Karpas-422 (cell line): ENCODE measurements around the gene OR5K4. TPM values are rescaled to one million over a fixed set of nuclear protein-coding genes. Genes with fewer than 3 reads are reported as not detected.

Experiments
- total RNA-seq: library from RNA; depleted of rRNA; stranded (reverse); fragments of >200 nt; shearing (Covaris generic); gene quantifications from 2 replicates; pipeline ENCODE4 v1.2.3, GENCODE V29; 2014; ENCODE audit warnings: low replicate concordance; rRNA removed

OR5K4 gene
- total RNA-seq, 1 experiment from 2014 or later: not detected

Other genes with a start within 250 kb of the OR5K4 start
- gene OR5H1, start 223.1 kb upstream of the OR5K4 start, total RNA-seq: not detected in 2 replicates
- gene OR5H14, start 206.4 kb upstream of the OR5K4 start, total RNA-seq: not detected in 2 replicates
- gene OR5H15, start 187.2 kb upstream of the OR5K4 start, total RNA-seq: not detected in 2 replicates
- gene OR5H6, start 89.6 kb upstream of the OR5K4 start, total RNA-seq: not detected in 2 replicates
- gene OR5H2, start 71.3 kb upstream of the OR5K4 start, total RNA-seq: not detected in 2 replicates
- not detected in 2 replicates for gene OR5K3, start 36.8 kb downstream of the OR5K4 start, total RNA-seq
- not detected in 2 replicates for gene OR5K1, start 109.3 kb downstream of the OR5K4 start, total RNA-seq
- not detected in 2 replicates for gene OR5K2, start 143.8 kb downstream of the OR5K4 start, total RNA-seq
- gene CLDND1, start 169.0 kb downstream of the OR5K4 start, total RNA-seq: 37.7 and 87.4 TPM in 2 replicates
- not detected in 2 replicates for gene GPR15, start 178.1 kb downstream of the OR5K4 start, total RNA-seq
- gene CPOX, start 239.8 kb downstream of the OR5K4 start, total RNA-seq: 7.8 and 11.6 TPM in 2 replicates